ENCODE results near the gene ATP2B1. TPM values are rescaled to one million over a fixed set of nuclear protein-coding genes. Genes with fewer than 3 reads are reported as not detected.

ATP2B1 gene
- total and polyA plus RNA-seq, 12 donors: 6.3 to 37.3 (median 17.4) TPM

DNA sequence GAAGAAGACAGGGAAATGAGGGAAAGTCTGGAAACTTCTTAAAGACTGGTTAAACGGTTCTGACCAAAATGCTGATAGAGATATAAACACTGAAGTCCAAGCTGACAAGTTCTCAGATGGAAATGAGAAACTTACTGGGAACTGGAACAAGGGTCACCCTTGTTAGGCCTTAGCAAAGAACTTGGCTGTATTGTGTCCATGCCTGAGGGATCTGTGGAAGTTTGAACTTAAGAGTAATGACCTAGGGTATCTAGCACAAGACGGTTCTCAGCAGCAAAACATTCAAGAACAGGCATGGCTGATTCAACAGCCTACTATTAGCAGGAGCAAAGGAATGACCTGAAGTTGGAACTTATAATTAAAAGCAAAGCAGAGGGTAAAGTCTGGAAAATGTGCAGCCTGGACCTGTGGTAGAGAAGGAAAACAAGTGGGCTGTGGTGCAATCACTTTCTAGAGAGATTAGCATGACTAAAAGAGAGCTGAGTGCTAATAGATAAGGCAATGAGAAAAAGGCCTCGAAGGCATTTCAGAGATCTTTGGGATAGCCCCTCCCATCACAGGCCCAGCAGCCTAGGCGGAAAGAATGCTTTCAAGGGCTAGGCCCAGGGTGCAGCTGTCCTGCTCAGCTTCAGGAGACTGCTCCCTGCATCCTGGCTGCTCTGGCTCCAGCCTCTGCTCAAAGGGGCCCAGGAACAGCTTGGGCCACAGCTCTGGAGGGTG is 60.3 kb downstream of the ATP2B1 start:
- Histone ChIP-seq H3K27ac (no peak overlapping the region), H3K9me3 (replicated peaks in 1 of 3) (no peaks in the 10 kb centered on the region), H3K4me3 (no peak overlapping the region), H3K27me3 (no peaks in the 10 kb centered on the region), H3K36me3 (replicated peaks in 1 of 2) (no peaks in the 10 kb centered on the region), H3K4me1 (replicated peaks in 1 of 2) (no peaks in the 10 kb centered on the region)
- TF ChIP-seq, protein P1, sequence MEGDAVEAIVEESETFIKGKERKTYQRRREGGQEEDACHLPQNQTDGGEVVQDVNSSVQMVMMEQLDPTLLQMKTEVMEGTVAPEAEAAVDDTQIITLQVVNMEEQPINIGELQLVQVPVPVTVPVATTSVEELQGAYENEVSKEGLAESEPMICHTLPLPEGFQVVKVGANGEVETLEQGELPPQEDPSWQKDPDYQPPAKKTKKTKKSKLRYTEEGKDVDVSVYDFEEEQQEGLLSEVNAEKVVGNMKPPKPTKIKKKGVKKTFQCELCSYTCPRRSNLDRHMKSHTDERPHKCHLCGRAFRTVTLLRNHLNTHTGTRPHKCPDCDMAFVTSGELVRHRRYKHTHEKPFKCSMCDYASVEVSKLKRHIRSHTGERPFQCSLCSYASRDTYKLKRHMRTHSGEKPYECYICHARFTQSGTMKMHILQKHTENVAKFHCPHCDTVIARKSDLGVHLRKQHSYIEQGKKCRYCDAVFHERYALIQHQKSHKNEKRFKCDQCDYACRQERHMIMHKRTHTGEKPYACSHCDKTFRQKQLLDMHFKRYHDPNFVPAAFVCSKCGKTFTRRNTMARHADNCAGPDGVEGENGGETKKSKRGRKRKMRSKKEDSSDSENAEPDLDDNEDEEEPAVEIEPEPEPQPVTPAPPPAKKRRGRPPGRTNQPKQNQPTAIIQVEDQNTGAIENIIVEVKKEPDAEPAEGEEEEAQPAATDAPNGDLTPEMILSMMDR (IDR thresholded peaks at IDR 0.05): no peak
- TF ChIP-seq POLR2A (IDR thresholded peaks at IDR 0.05): no peak
- DNase-seq: no peak
- 77 to 85% (median 81%) methylated on average over 4 of the region's 4 CpGs for WGBS, 4 donors
- intact Hi-C loops (cut with DNase I): no loop called here

DNA sequence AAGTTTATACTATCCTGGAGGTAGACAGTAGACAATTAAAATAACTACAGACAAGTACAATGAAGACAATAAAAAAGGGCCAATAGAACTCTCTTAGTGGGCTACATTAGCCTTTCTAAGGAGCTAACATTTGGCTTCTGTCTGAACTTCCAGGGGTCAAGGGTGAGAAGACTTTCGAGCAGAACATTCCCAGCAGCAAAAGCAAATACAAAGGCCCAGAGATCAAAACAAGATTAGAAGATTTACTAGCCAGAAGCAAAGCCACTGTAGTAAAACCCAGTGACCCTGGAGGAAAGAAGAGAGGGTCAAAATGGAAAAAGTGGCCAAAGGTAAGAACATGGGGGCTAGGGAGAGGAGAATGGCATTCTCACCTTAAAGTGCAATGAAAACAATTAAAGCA is 63.2 kb downstream of the ATP2B1 start:
- H3K27ac ChIP-seq: no peak overlapping the region
- H3K27me3 ChIP-seq: no peaks in the 10 kb centered on the region
- TF ChIP-seq, protein P1 (IDR thresholded peaks at IDR 0.05): no peak
- no peak for TF ChIP-seq POLR2A (IDR thresholded peaks at IDR 0.05)
- H3K4me1 ChIP-seq (replicated peaks in 1 of 2): no peaks in the 10 kb centered on the region
- no peaks in the 10 kb centered on the region for H3K9me3 ChIP-seq (replicated peaks in 1 of 3)
- WGBS, 4 donors: 69 to 79% (median 74%) methylated on average over 1 of the region's 1 CpG
- no peaks in the 10 kb centered on the region for H3K36me3 ChIP-seq (replicated peaks in 1 of 2)
- no peak for DNase-seq
- no peak overlapping the region for H3K4me3 ChIP-seq
- intact Hi-C loops (cut with DNase I): no loop called here

DNA sequence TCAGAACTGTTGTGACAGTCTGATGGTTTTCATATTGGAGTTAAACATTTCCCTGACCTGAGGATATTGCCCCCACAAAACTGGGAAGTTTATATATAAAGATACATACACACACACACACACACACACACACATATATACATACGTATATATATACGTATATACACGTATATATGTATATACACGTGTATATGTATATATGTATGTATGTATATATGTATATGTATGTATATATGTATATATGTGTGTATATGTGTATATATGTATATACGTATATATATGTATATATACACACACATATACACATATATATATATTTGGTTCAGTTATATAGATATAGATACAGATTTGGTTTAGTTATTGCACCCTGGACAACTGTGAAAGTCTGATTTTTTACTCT is 65.7 kb downstream of the ATP2B1 start:
- Histone ChIP-seq H3K27ac (no peak overlapping the region), H3K9me3 (replicated peaks in 1 of 3) (no peaks in the 10 kb centered on the region), H3K4me3 (no peak overlapping the region), H3K4me1 (replicated peaks in 1 of 2) (no peaks in the 10 kb centered on the region), H3K36me3 (replicated peaks in 1 of 2) (no peaks in the 10 kb centered on the region), H3K27me3 (no peaks in the 10 kb centered on the region)
- TF ChIP-seq POLR2A (IDR thresholded peaks at IDR 0.05): no peak
- TF ChIP-seq, protein P1 (IDR thresholded peaks at IDR 0.05): no peak
- 75 to 88% (median 79%) methylated on average over 5 of the region's 5 CpGs for WGBS, 4 donors
- intact Hi-C loops (cut with DNase I): no loop called here
- DNase-seq: no peak

DNA sequence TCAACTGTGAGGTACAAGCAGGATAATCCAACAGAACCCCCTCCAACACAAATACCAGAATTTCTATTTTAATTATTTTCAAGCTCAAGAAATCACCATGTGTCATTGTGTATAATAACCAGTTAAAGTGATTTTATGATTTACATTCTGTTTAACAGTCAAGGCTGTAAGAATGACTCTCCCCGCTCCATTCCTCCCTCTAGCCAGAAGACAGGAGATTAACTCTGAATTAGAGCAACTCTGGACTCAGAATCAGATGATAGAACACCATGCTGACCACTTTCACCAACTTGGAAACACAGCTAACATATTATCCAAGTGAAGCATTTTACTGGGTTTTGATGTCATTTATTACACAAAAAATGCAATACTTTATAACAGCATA is 71.9 kb downstream of the ATP2B1 start:
- no peak for DNase-seq
- no peak for TF ChIP-seq POLR2A (IDR thresholded peaks at IDR 0.05)
- TF ChIP-seq, protein P1 (IDR thresholded peaks at IDR 0.05): no peak
- 90 to 100% (median 94%) methylated on average over 1 of the region's 1 CpG for WGBS, 4 donors
- Histone ChIP-seq H3K27me3 (no peaks in the 10 kb centered on the region), H3K4me3 (no peak overlapping the region), H3K9me3 (replicated peaks in 1 of 3) (no peaks in the 10 kb centered on the region), H3K36me3 (replicated peaks in 1 of 2) (no peaks in the 10 kb centered on the region), H3K4me1 (replicated peaks in 1 of 2) (peaks cover 0 to 3% of the 10 kb centered on the region in 2 donors), H3K27ac (no peak overlapping the region)
- intact Hi-C loops (cut with DNase I): no loop called here
